HG02938 (cell line): ENCODE results near the gene MRS2.
"Not testable (repeated sequence)": the region's sequence is repeated elsewhere in the genome, so short reads cannot be mapped to it uniquely, and the experiment has no call there.

ENCODE experiments used
- ATAC-seq: cut with Tn5 transposase; IDR thresholded peaks from one replicate; pipeline ENCODE4 v1.9.1; 2021; ENCODE audit warnings: mild to moderate bottlenecking, moderate library complexity; ENCODE audit not compliant: unreplicated experiment

MRS2 gene

GRCh38 chr6:24385536-24386269, 17.0 kb upstream of the MRS2 start:
- ATAC-seq: peak; percentile 57

- no peak for ATAC-seq
Observed at GRCh38 chr6:24387818-24388217, 14.9 kb upstream of the MRS2 start.

GRCh38 chr6:24391208-24391607, 11.5 kb upstream of the MRS2 start:
- no peak for ATAC-seq

GRCh38 chr6:24391756-24392405, 10.9 kb upstream of the MRS2 start:
- peak; percentile 93 for ATAC-seq

- ATAC-seq: no peak
Observed at GRCh38 chr6:24394061-24394779, 8.5 kb upstream of the MRS2 start.

- no peak for ATAC-seq
Observed at GRCh38 chr6:24394780-24395437, 7.8 kb upstream of the MRS2 start.

- ATAC-seq: no peak
Observed at GRCh38 chr6:24396824-24397223, 5.9 kb upstream of the MRS2 start.

- ATAC-seq: no peak
Observed at GRCh38 chr6:24397631-24398030, 5.1 kb upstream of the MRS2 start.

- ATAC-seq: not testable (repeated sequence)
Observed at GRCh38 chr6:24400045-24401039, 2.4 kb upstream of the MRS2 start.

- ATAC-seq: no peak
Observed at GRCh38 chr6:24401458-24401857, 1.3 kb upstream of the MRS2 start.

GRCh38 chr6:24403501-24403824, 727 bp downstream of the MRS2 start:
- ATAC-seq: no peak

GRCh38 chr6:24405262-24405661, 2.5 kb downstream of the MRS2 start:
- no peak for ATAC-seq

- peak; percentile 84 for ATAC-seq
Observed at GRCh38 chr6:24408719-24409410, 6.1 kb downstream of the MRS2 start.

- ATAC-seq: no peak
Observed at GRCh38 chr6:24410622-24411021, 7.9 kb downstream of the MRS2 start.

GRCh38 chr6:24412294-24412693, 9.6 kb downstream of the MRS2 start:
- no peak for ATAC-seq

GRCh38 chr6:24414531-24414930, 11.8 kb downstream of the MRS2 start:
- ATAC-seq: not testable (repeated sequence)

- ATAC-seq: peak; percentile 80
Observed at GRCh38 chr6:24415753-24416152, 13.0 kb downstream of the MRS2 start.

GRCh38 chr6:24419526-24419925, 16.8 kb downstream of the MRS2 start:
- no peak for ATAC-seq

GRCh38 chr6:24425091-24425490, 22.4 kb downstream of the MRS2 start:
- ATAC-seq: no peak
